HEK293 (cell line): Measurements from ENCODE around the gene WRAP73.

Experiments
- CTCF ChIA-PET: fragments of 350-600 bp; formaldehyde crosslinking; extraction: SDS; loops from one replicate; lab custom pipeline; 2021; ENCODE audit warnings: antibody characterized with exemption; lab: Yijun Ruan, JAX
- POLR2A ChIA-PET: fragments of 300-600 bp; formaldehyde crosslinking; extraction: SDS; loops from one replicate; lab custom pipeline; 2020; ENCODE audit warnings: antibody characterized with exemption, inconsistent platforms; lab: Yijun Ruan, JAX
- H3K27ac ChIP-seq: fragments of 200-500 bp; sonication (Bioruptor generic); 2 replicates; pipeline ENCODE4 v1.5.1; 2014; ENCODE audit warnings: low read depth, low read length, control low read depth, inconsistent platforms; ENCODE audit errors: extremely low read depth
- H3K36me3 ChIP-seq, 2 experiments: fragments of 200-500 bp in 1 of 2; sonication (Bioruptor generic) in 1 of 2; 1 replicate in 1 of 2; 2 replicates in 1 of 2; pipeline ENCODE4 v1.5.1; 2014 to 2017; ENCODE audit warnings: inconsistent platforms in 2 of 2, low read length in 2 of 2; ENCODE audit not compliant: control insufficient read depth in 2 of 2, insufficient read depth in 1 of 2
- H3K4me1 ChIP-seq: fragments of 200-500 bp; sonication (Bioruptor generic); 2 replicates; pipeline ENCODE4 v1.5.1; 2014; ENCODE audit warnings: mild to moderate bottlenecking, low read length, inconsistent platforms; ENCODE audit not compliant: control insufficient read depth, insufficient read depth
- H3K4me3 ChIP-seq: 2 replicates; pipeline ENCODE4 v1.5.1; 2011; ENCODE audit warnings: low read depth, mild to moderate bottlenecking, control low read depth, low read length, moderate library complexity
- H3K9me3 ChIP-seq: fragments of 200-500 bp; sonication (Bioruptor generic); 2 replicates; pipeline ENCODE4 v1.5.1; 2014; ENCODE audit warnings: low read depth, low read length, inconsistent platforms; ENCODE audit not compliant: control insufficient read depth, insufficient read depth
- BCL11A ChIP-seq: fragments of 450-650 bp; formaldehyde crosslinking; IDR thresholded peaks from 2 replicates; pipeline ENCODE4 v1.5.1; 2016; ENCODE audit warnings: low read depth, missing biosample characterization, missing genetic modification characterization
- GLIS2 ChIP-seq: fragments of 450-650 bp; formaldehyde crosslinking; IDR thresholded peaks from 2 replicates; pipeline ENCODE4 v1.5.1; 2016; ENCODE audit warnings: missing biosample characterization, missing genetic modification characterization
- HIC1 ChIP-seq: fragments of 450-650 bp; formaldehyde crosslinking; IDR thresholded peaks from 2 replicates; pipeline ENCODE4 v1.5.1; 2016; ENCODE audit warnings: missing biosample characterization, missing genetic modification characterization
- KLF9 ChIP-seq: fragments of 450-650 bp; formaldehyde crosslinking; IDR thresholded peaks from 2 replicates; pipeline ENCODE4 v1.5.1; 2016; ENCODE audit warnings: missing biosample characterization, missing genetic modification characterization, low read depth
- PATZ1 ChIP-seq: fragments of 450-650 bp; formaldehyde crosslinking; IDR thresholded peaks from 2 replicates; pipeline ENCODE4 v1.5.1; 2016; ENCODE audit warnings: missing biosample characterization, missing genetic modification characterization
- PRDM1 ChIP-seq: fragments of 450-650 bp; formaldehyde crosslinking; IDR thresholded peaks from 2 replicates; pipeline ENCODE4; 2016; ENCODE audit warnings: missing biosample characterization, missing genetic modification characterization
- PRDM10 ChIP-seq: fragments of 450-650 bp; formaldehyde crosslinking; IDR thresholded peaks from 2 replicates; pipeline ENCODE4 v1.5.1; 2016; ENCODE audit warnings: missing biosample characterization, missing genetic modification characterization
- YY1 ChIP-seq: fragments of 450-650 bp; formaldehyde crosslinking; IDR thresholded peaks from 2 replicates; pipeline ENCODE4 v1.5.1; 2018; ENCODE audit warnings: missing biosample characterization, missing genetic modification characterization
- ZBTB8A ChIP-seq: fragments of 450-650 bp; formaldehyde crosslinking; IDR thresholded peaks from 2 replicates; pipeline ENCODE4 v1.5.1; 2016; ENCODE audit warnings: missing biosample characterization, missing genetic modification characterization
- ZFHX2 ChIP-seq: fragments of 450-650 bp; formaldehyde crosslinking; conservative IDR thresholded peaks from 2 replicates; pipeline ENCODE4 v1.5.1; 2016; ENCODE audit warnings: missing biosample characterization, missing genetic modification characterization
- ZFP41 ChIP-seq: fragments of 450-650 bp; formaldehyde crosslinking; IDR thresholded peaks from 2 replicates; pipeline ENCODE4 v1.5.1; 2016; ENCODE audit warnings: missing biosample characterization, missing genetic modification characterization, borderline replicate concordance
- ZIC2 ChIP-seq: fragments of 450-650 bp; formaldehyde crosslinking; IDR thresholded peaks from 2 replicates; pipeline ENCODE4 v1.5.1; 2016; ENCODE audit warnings: missing biosample characterization, missing genetic modification characterization
- ZNF10 ChIP-seq: fragments of 450-650 bp; formaldehyde crosslinking; IDR thresholded peaks from 2 replicates; pipeline ENCODE4 v1.5.1; 2017; ENCODE audit warnings: missing biosample characterization, missing genetic modification characterization
- ZNF248 ChIP-seq: fragments of 450-650 bp; formaldehyde crosslinking; IDR thresholded peaks from 2 replicates; pipeline ENCODE4 v1.5.1; 2017; ENCODE audit warnings: missing biosample characterization, missing genetic modification characterization
- ZNF280D ChIP-seq: fragments of 450-650 bp; formaldehyde crosslinking; IDR thresholded peaks from 2 replicates; pipeline ENCODE4 v1.5.1; 2016; ENCODE audit warnings: missing biosample characterization, missing genetic modification characterization
- ZNF394 ChIP-seq: fragments of 450-650 bp; formaldehyde crosslinking; IDR thresholded peaks from 2 replicates; pipeline ENCODE4 v1.5.1; 2016; ENCODE audit warnings: missing biosample characterization, missing genetic modification characterization, mild to moderate bottlenecking, moderate library complexity, borderline replicate concordance
- ZNF404 ChIP-seq: fragments of 450-650 bp; formaldehyde crosslinking; IDR thresholded peaks from 2 replicates; pipeline ENCODE4 v1.5.1; 2017; ENCODE audit warnings: missing biosample characterization, missing genetic modification characterization
- ZNF510 ChIP-seq: fragments of 450-650 bp; formaldehyde crosslinking; IDR thresholded peaks from 2 replicates; pipeline ENCODE4 v1.5.1; 2018; ENCODE audit warnings: mild to moderate bottlenecking, missing genetic modification characterization, missing biosample characterization; ENCODE audit not compliant: insufficient replicate concordance
- ZNF521 ChIP-seq: fragments of 450-650 bp; formaldehyde crosslinking; IDR thresholded peaks from 2 replicates; pipeline ENCODE4 v1.5.1; 2017; ENCODE audit warnings: missing biosample characterization, mild to moderate bottlenecking, missing genetic modification characterization
- ZNF555 ChIP-seq: fragments of 450-650 bp; formaldehyde crosslinking; conservative IDR thresholded peaks from 2 replicates; pipeline ENCODE4 v1.5.1; 2017; ENCODE audit warnings: missing biosample characterization, mild to moderate bottlenecking, missing genetic modification characterization, inconsistent platforms
- ZNF558 ChIP-seq: fragments of 450-650 bp; formaldehyde crosslinking; IDR thresholded peaks from 2 replicates; pipeline ENCODE4 v1.5.1; 2016; ENCODE audit warnings: missing biosample characterization, missing genetic modification characterization
- ZNF654 ChIP-seq: fragments of 450-650 bp; formaldehyde crosslinking; IDR thresholded peaks from 2 replicates; pipeline ENCODE4 v1.5.1; 2016; ENCODE audit warnings: low read depth, missing biosample characterization, missing genetic modification characterization
- ZNF792 ChIP-seq: fragments of 450-650 bp; formaldehyde crosslinking; IDR thresholded peaks from 2 replicates; pipeline ENCODE4 v1.5.1; 2016; ENCODE audit warnings: missing biosample characterization, missing genetic modification characterization
- ZSCAN23 ChIP-seq: fragments of 450-650 bp; formaldehyde crosslinking; IDR thresholded peaks from 2 replicates; pipeline ENCODE4 v1.5.1; 2016; ENCODE audit warnings: missing biosample characterization, missing genetic modification characterization
- ZSCAN30 ChIP-seq: fragments of 450-650 bp; IDR thresholded peaks from 2 replicates; pipeline ENCODE4 v1.5.1; 2018; ENCODE audit warnings: missing biosample characterization, mild to moderate bottlenecking, missing genetic modification characterization, moderate library complexity
- ZXDB ChIP-seq: fragments of 450-650 bp; formaldehyde crosslinking; IDR thresholded peaks from 2 replicates; pipeline ENCODE4 v1.5.1; 2016; ENCODE audit warnings: missing biosample characterization, missing genetic modification characterization

WRAP73 gene

GRCh38 chr1:3680488-3681230 is 30.8 kb upstream of the WRAP73 start:
- H3K36me3 ChIP-seq = peaks cover 0 to 17% of the 10 kb centered on the region in 2 experiments; a peak in 1 of 3 replicates
- ChIA-PET POLR2A (no interaction called here), CTCF (interaction anchor here (0.9 to 2.5 kb wide), 2 partner anchors 44 kb away, joined by 3 to 9 read pairs; no protein-coding TSS in a partner anchor)
- no peaks in the 10 kb centered on the region for H3K9me3 ChIP-seq
- H3K4me1 ChIP-seq = no peaks in the 10 kb centered on the region
- no peak overlapping the region for H3K4me3 ChIP-seq
- no peak overlapping the region for H3K27ac ChIP-seq
- TF ChIP-seq PATZ1 = peak; percentile 34; the same call in 1 of the 2 replicates
- TF ChIP-seq ZNF654 (tag by site-specific recombination) = no peak
- TF ChIP-seq ZNF558 (tag by site-specific recombination) = no peak
- no peak for TF ChIP-seq HIC1
- TF ChIP-seq ZNF280D = no peak
- no peak for TF ChIP-seq ZSCAN30
- no peak for TF ChIP-seq BCL11A (tag by site-specific recombination)
- no peak for TF ChIP-seq ZNF521 (tag by site-specific recombination)
- TF ChIP-seq YY1 (tag by site-specific recombination) = no peak
- TF ChIP-seq ZNF555 (tag by site-specific recombination) = no peak
- peak; percentile 76 for TF ChIP-seq KLF9 (tag by site-specific recombination)
- peak; percentile 71 for TF ChIP-seq ZIC2 (tag by site-specific recombination)
- TF ChIP-seq ZBTB8A (tag by site-specific recombination) = no peak
- no peak for TF ChIP-seq ZNF248 (tag by site-specific recombination)
- no peak for TF ChIP-seq ZXDB
- no peak; the same call in 1 of the 2 replicates for TF ChIP-seq ZFHX2 (tag by site-specific recombination)
- TF ChIP-seq GLIS2 (tag by site-specific recombination) = 0 out of 2 replicates have a peak, but pooled peaks have one; percentile 25
- TF ChIP-seq ZFP41 (tag by site-specific recombination) = no peak
- TF ChIP-seq ZNF394 (tag by site-specific recombination) = no peak
- no peak for TF ChIP-seq ZNF404
- TF ChIP-seq PRDM10 (tag by site-specific recombination) = peak; percentile 54
- no peak for TF ChIP-seq ZNF510 (tag by site-specific recombination)
- no peak for TF ChIP-seq ZSCAN23 (tag by site-specific recombination)
- TF ChIP-seq PRDM1 = no peak
- TF ChIP-seq ZNF10 (tag by site-specific recombination) = no peak
- TF ChIP-seq ZNF792 = no peak
